H1 (cell line): ENCODE results near the gene MGMT. TPM values are rescaled to one million over a fixed set of nuclear protein-coding genes. Genes with fewer than 3 reads are reported as not detected.

ENCODE experiments used
- CTCF ChIA-PET: fragments of 300-600 bp; sonication (Branson Sonifier 250); formaldehyde crosslinking; loops from one replicate; lab custom pipeline; 2021; ENCODE audit not compliant: partially characterized antibody; lab: Charles Lee
- POLR2A ChIA-PET: fragments of 300-600 bp; sonication (Branson Sonifier 250); formaldehyde crosslinking; loops from one replicate; lab custom pipeline; 2021; ENCODE audit warnings: inconsistent platforms; ENCODE audit not compliant: partially characterized antibody; lab: Charles Lee
- DNase-seq, 2 experiments: peaks; one replicate each; pipeline versions ENCODE4 v3.0.0 to v3.0.0-alpha.2; 2010 to 2022; ENCODE audit warnings: low spot score in 2 of 2, low read depth in 1 of 2, mixed read lengths in 1 of 2
- FAIRE-seq: peaks from 2 replicates; lab custom pipeline; 2011; peaks lifted over from hg19 to GRCh38; lab: Jason Lieb, UNC
- H2AFZ ChIP-seq: 2 replicates; pipeline ENCODE4 v1.8.1; 2012; ENCODE audit warnings: low read length, inconsistent platforms
- H2AK5ac ChIP-seq: 2 replicates; pipeline ENCODE4 v1.6.1; 2013; ENCODE audit warnings: low read depth, low read length
- H2BK120ac ChIP-seq: replicated peaks from 2 replicates; pipeline ENCODE3; 2013; ENCODE audit warnings: low read depth, low read length, inconsistent platforms
- H2BK12ac ChIP-seq: 2 replicates; pipeline ENCODE4 v1.6.1; 2013; ENCODE audit warnings: low read depth, low read length
- H2BK15ac ChIP-seq: 2 replicates; pipeline ENCODE4 v1.6.1; 2013; ENCODE audit warnings: low read length
- H2BK20ac ChIP-seq: 2 replicates; pipeline ENCODE4 v1.6.1; 2013; ENCODE audit warnings: low read length
- H2BK5ac ChIP-seq: 2 replicates; pipeline ENCODE4 v1.6.1; 2013; ENCODE audit warnings: low read depth, low read length
- H3K14ac ChIP-seq: 2 replicates; pipeline ENCODE4 v1.6.1; 2013; ENCODE audit warnings: inconsistent platforms; ENCODE audit not compliant: insufficient read length
- H3K18ac ChIP-seq: 2 replicates; pipeline ENCODE4 v1.6.1; 2013; ENCODE audit warnings: low read length; ENCODE audit errors: extremely low read depth
- H3K23ac ChIP-seq: 2 replicates; pipeline ENCODE4 v1.6.1; 2013; ENCODE audit warnings: inconsistent platforms; ENCODE audit not compliant: insufficient read length
- H3K23me2 ChIP-seq: 2 replicates; pipeline ENCODE4 v1.6.1; 2013; ENCODE audit warnings: low read depth, low read length
- H3K27ac ChIP-seq: 2 replicates; pipeline ENCODE4 v1.6.1; 2011; ENCODE audit warnings: low read depth, low read length, inconsistent platforms
- H3K27me3 ChIP-seq, 4 experiments: replicated peaks in 1 of 4; 1 replicate in 1 of 4; 2 replicates in 3 of 4; pipeline versions ENCODE4 v1.6.1 to v1.8.1; 2011 to 2013; ENCODE audit warnings: low read length in 3 of 4, mild to moderate bottlenecking in 3 of 4, inconsistent platforms in 2 of 4, mixed read lengths in 2 of 4, moderate library complexity in 1 of 4; ENCODE audit not compliant: control insufficient read depth in 3 of 4, insufficient read depth in 3 of 4; ENCODE audit errors: extremely low read depth in 1 of 4
- H3K36me3 ChIP-seq, 4 experiments: 2 replicates each; pipeline versions ENCODE4 v1.6.1 to v1.8.1; 2011 to 2013; ENCODE audit warnings: mild to moderate bottlenecking in 4 of 4, low read length in 3 of 4, moderate library complexity in 2 of 4, control low read depth in 1 of 4, inconsistent platforms in 1 of 4; ENCODE audit not compliant: insufficient read depth in 4 of 4, control insufficient read depth in 2 of 4
- H3K4ac ChIP-seq: replicated peaks from 2 replicates; pipeline ENCODE3; 2013; ENCODE audit warnings: low read length, low read depth, mixed read lengths, inconsistent platforms; ENCODE audit not compliant: insufficient read length
- H3K4me1 ChIP-seq, 4 experiments: replicated peaks in 1 of 4; 1 replicate in 1 of 4; 2 replicates in 3 of 4; pipeline versions ENCODE4 v1.6.1 to v1.8.1; 2011 to 2013; ENCODE audit warnings: low read length in 3 of 4, inconsistent platforms in 2 of 4, mixed read lengths in 1 of 4; ENCODE audit not compliant: insufficient read depth in 4 of 4, control insufficient read depth in 3 of 4
- H3K4me2 ChIP-seq, 2 experiments: 2 replicates each; pipeline versions ENCODE4 v1.6.1 to v1.8.1; 2011 to 2013; ENCODE audit warnings: low read depth in 2 of 2, low read length in 2 of 2, control low read depth in 1 of 2, inconsistent platforms in 1 of 2, mild to moderate bottlenecking in 1 of 2; ENCODE audit not compliant: insufficient read depth in 1 of 2
- H3K4me3 ChIP-seq, 4 experiments: fragments of 200-600, 300-600 bp in 1 of 4; sonication (generic), shearing (Covaris generic), sonication (Bioruptor Twin) in 1 of 4; 2 replicates each; pipeline versions ENCODE4 v1.5.1 to v1.8.1; 2011 to 2016; ENCODE audit warnings: low read length in 4 of 4, low read depth in 3 of 4, control low read depth in 2 of 4, inconsistent platforms in 2 of 4, mild to moderate bottlenecking in 2 of 4, mixed read lengths in 1 of 4, moderate library complexity in 1 of 4; ENCODE audit not compliant: insufficient read depth in 2 of 4; ENCODE audit errors: extremely low read depth in 1 of 4
- H3K56ac ChIP-seq: replicated peaks from 2 replicates; pipeline ENCODE3; 2013; ENCODE audit warnings: low read depth, mild to moderate bottlenecking, mixed read lengths, low read length, inconsistent platforms; ENCODE audit not compliant: insufficient read length
- H3K79me1 ChIP-seq: 2 replicates; pipeline ENCODE4 v1.6.1; 2013; ENCODE audit warnings: low read depth, low read length, control low read depth
- H3K79me2 ChIP-seq, 2 experiments: 2 replicates each; pipeline versions ENCODE4 v1.6.1 to v1.8.1; 2012 to 2013; ENCODE audit warnings: low read length in 2 of 2, mild to moderate bottlenecking in 2 of 2, inconsistent platforms in 1 of 2; ENCODE audit not compliant: insufficient read depth in 2 of 2, control insufficient read depth in 1 of 2
- H3K9ac ChIP-seq, 4 experiments: replicated peaks in 1 of 4; 1 replicate in 1 of 4; 2 replicates in 3 of 4; pipeline versions ENCODE4 v1.6.1 to v1.8.1; 2011 to 2013; ENCODE audit warnings: low read depth in 3 of 4, low read length in 3 of 4, control low read depth in 2 of 4, mild to moderate bottlenecking in 2 of 4, moderate library complexity in 2 of 4, inconsistent platforms in 1 of 4; ENCODE audit errors: extremely low read depth in 1 of 4
- H3K9me3 ChIP-seq, 2 experiments: 2 replicates each; pipeline versions ENCODE4 v1.6.1 to v1.8.1; 2012 to 2013; ENCODE audit warnings: mild to moderate bottlenecking in 2 of 2, moderate library complexity in 2 of 2, control low read depth in 1 of 2, inconsistent platforms in 1 of 2, low read depth in 1 of 2, low read length in 1 of 2, mixed read lengths in 1 of 2; ENCODE audit not compliant: insufficient read depth in 2 of 2
- H4K20me1 ChIP-seq, 2 experiments: replicated peaks in 1 of 2; 2 replicates each; pipeline versions ENCODE3 to v1.8.1; 2011 to 2013; ENCODE audit warnings: inconsistent platforms in 2 of 2, low read length in 2 of 2, mild to moderate bottlenecking in 1 of 2; ENCODE audit not compliant: insufficient read depth in 2 of 2, control insufficient read depth in 1 of 2
- H4K5ac ChIP-seq: 2 replicates; pipeline ENCODE4 v1.6.1; 2013; ENCODE audit warnings: low read length, low read depth, mixed read lengths, inconsistent platforms; ENCODE audit not compliant: insufficient read length
- H4K8ac ChIP-seq: 2 replicates; pipeline ENCODE4 v1.8.0; 2013; ENCODE audit warnings: mild to moderate bottlenecking, moderate library complexity, low read length, inconsistent platforms; ENCODE audit not compliant: insufficient read depth; ENCODE audit errors: extremely low read depth
- H4K91ac ChIP-seq: replicated peaks from 2 replicates; pipeline ENCODE3; 2013; ENCODE audit warnings: low read length, mixed read lengths, inconsistent platforms; ENCODE audit not compliant: insufficient read length
- CREB1 ChIP-seq: IDR thresholded peaks from 2 replicates; pipeline ENCODE4 v1.6.1; 2012; ENCODE audit warnings: inconsistent platforms
- SAP30 ChIP-seq: fragments of 300-600 bp; sonication (generic); IDR thresholded peaks from 2 replicates; pipeline ENCODE4 v1.7.1; 2012; ENCODE audit warnings: low read length, moderate library complexity, mild to moderate bottlenecking, inconsistent platforms; ENCODE audit not compliant: insufficient read depth, insufficient replicate concordance
- SP2 ChIP-seq: IDR thresholded peaks from 2 replicates; pipeline ENCODE4 v1.6.1; 2012; ENCODE audit warnings: mild to moderate bottlenecking, low read length, inconsistent platforms
- WGBS, 2 experiments: shearing (Covaris generic) in 1 of 2; methylation state at CpG; one replicate each; pipeline versions ENCODE4 v1.1.6 to v1.1.7; 2013 to 2015; ENCODE audit warnings: low lambda C conversion rate in 2 of 2, mixed read lengths in 2 of 2, inconsistent platforms in 1 of 2, low coverage in 1 of 2, missing lambda C conversion rate in 1 of 2; ENCODE audit not compliant: insufficient replicate concordance in 2 of 2, insufficient coverage in 1 of 2, insufficient read length in 1 of 2; ENCODE audit errors: extremely low coverage in 1 of 2, missing lambda C conversion rate in 1 of 2; 5-methylcytosine and 5-hydroxymethylcytosine counted together
- polyA plus RNA-seq, 7 experiments: library from polyadenylated mRNA; depleted of rRNA in 3 of 7; stranded (reverse) in 5 of 7; unstranded in 2 of 7; fragments of >200 nt in 5 of 7; fragments of 200-250 nt in 2 of 7; gene quantifications; 1 replicate in 5 of 7; 2 replicates in 1 of 7; 4 replicates in 1 of 7; pipeline versions ENCODE4 v1.2.1 to v1.2.3, GENCODE V29; 2011 to 2013; ENCODE audit warnings: missing spikeins in 2 of 7, mixed read lengths in 2 of 7
- total RNA-seq: library from RNA; stranded (reverse); fragmentation: NEBNext Ultra II Directional; extraction: Animal tissue kit (Norgen Biotek cat#: 25700); gene quantifications from 2 replicates; pipeline ENCODE4 v1.2.1, GENCODE V29; 2021

The MGMT gene
- total and polyA plus RNA-seq, 2 of the 8 experiments (the other 6 are each of a cell fraction or from before 2014, with no cell fraction given) = 9.9 to 10.7 TPM

GRCh38 chr10:129709627-129710509, 242.8 kb downstream of the MGMT start:
- peak overlapping the region; percentile 14; the same call in 1 of the 2 replicates for H4K8ac ChIP-seq
- ChIA-PET POLR2A (interaction anchor here (1.0 kb wide), 1 partner anchor 21 kb away, joined by 3 read pairs; no protein-coding TSS in a partner anchor), CTCF (interaction anchor here (0.8 to 1.9 kb wide), 4 partner anchors 14 to 378 kb away, joined by 3 to 8 read pairs (median 3); no protein-coding TSS in a partner anchor)
- H3K4ac ChIP-seq = peak overlapping the region; percentile 83
- no peak overlapping the region for H3K9ac ChIP-seq
- H4K5ac ChIP-seq = no peak overlapping the region
- DNase-seq = peak in 1 of 2 experiments; percentile 43
- no peaks in the 10 kb centered on the region for H3K23me2 ChIP-seq
- no peak overlapping the region for H3K23ac ChIP-seq
- no peak overlapping the region for H3K56ac ChIP-seq
- no peak overlapping the region for H3K27ac ChIP-seq
- H2BK12ac ChIP-seq = no peak overlapping the region
- no peak overlapping the region for H2AK5ac ChIP-seq
- H4K91ac ChIP-seq = peak overlapping the region; percentile 48
- peaks cover 0 to 10% (median under 1%) of the 10 kb centered on the region in 4 experiments; a peak in 4 of 7 replicates for H3K4me1 ChIP-seq
- H4K20me1 ChIP-seq = no peaks in the 10 kb centered on the region
- H3K79me2 ChIP-seq = no peaks in the 10 kb centered on the region
- 0 out of 2 replicates have a peak overlapping the region, but pooled peaks have one; percentile 86 for H2BK20ac ChIP-seq
- 88% methylated on average over 16 of the region's 16 CpGs; no CpG with 5 or more reads in 1 of the 2 experiments for WGBS, 2 experiments
- peak overlapping the region; percentile 80 for H2BK120ac ChIP-seq
- H2BK5ac ChIP-seq = peak overlapping the region; percentile 44; the same call in 1 of the 2 replicates
- no peak for FAIRE-seq
- H3K36me3 ChIP-seq = no peaks in the 10 kb centered on the region
- no peaks in the 10 kb centered on the region for H3K27me3 ChIP-seq
- H2AFZ ChIP-seq = no peak overlapping the region
- no peaks in the 10 kb centered on the region for H3K9me3 ChIP-seq
- H3K4me2 ChIP-seq = no peak overlapping the region
- no peak overlapping the region for H3K4me3 ChIP-seq
- H3K18ac ChIP-seq = no peak overlapping the region; the same call in 1 of the 2 replicates
- no peaks in the 10 kb centered on the region for H3K79me1 ChIP-seq
- H2BK15ac ChIP-seq = no peak overlapping the region
- H3K14ac ChIP-seq = no peak overlapping the region
- TF ChIP-seq CREB1 (no peak), SP2 (no peak), SAP30 (no peak)
